NCI-H748 treated with DMSO at 0.1 percent for 48 hours (cell line): Measurements from ENCODE around the gene IRF2.
A peak's percentile ranks its signal among the peaks of the same experiment; 100 is the strongest.
"Not testable (repeated sequence)": the region's sequence is repeated elsewhere in the genome, so short reads cannot be mapped to it uniquely, and the experiment has no call there.

Experiments used
- DNase-seq: peaks from one replicate; lab custom pipeline; 2025; lab: John Stamatoyannopoulos, UW

Gene IRF2

DNA sequence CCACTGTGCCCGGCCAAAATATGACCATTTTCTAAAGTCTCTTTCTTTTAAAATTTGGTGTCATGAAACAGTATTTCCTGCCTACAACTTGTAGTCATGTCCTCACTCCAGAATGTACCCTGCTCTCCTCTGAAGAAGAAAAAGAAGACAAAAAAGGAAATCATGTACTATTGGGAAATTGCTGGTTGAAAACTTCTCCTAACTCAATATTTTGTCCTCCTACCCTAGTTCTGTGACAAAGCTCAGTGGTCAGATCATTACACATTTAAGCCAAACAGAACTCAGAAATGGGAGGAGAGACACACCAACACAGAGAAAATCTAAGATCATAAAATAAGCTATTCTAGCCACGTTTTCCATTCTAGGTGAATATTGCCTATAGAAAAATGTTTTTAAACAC, 127.7 kb downstream of the IRF2 start:
- DNase-seq, result no peak

DNA sequence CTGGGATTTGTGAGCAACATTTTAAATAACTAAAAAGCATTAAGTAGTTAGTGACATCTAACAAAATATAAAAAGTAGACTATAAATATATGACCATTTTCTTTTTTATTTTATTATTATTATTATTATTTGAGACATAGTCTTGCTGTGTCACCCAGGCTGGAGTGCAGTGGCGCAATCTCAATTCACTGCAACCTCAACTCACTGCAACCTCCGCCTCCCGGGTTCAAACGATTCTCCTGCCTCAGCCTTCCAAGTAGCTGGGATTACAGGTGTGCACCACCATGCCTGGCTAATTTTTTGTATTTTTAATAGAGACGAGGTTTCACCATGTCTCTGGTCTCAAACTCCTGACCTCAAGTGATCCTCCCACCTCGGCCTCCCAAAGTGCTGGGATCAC, 128.1 kb downstream of the IRF2 start:
- not testable (repeated sequence) for DNase-seq

DNA sequence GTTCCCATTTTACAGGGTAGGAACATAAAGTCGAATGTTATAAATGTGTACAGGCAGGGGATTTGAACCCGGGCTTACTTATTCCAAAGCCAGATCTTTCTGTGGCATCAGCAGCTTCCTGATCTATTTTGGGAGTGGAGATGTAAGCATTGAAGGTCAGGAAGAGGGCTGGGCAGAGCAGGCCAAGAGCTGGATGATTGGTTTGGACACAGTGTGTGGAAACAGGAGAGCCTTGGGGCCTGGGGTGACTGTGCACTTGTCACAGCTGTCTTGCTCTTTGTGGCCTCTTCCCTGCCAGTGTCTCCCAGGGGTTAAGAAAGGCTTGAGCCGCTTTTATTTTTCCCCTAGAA, 128.8 kb downstream of the IRF2 start:
- no peak for DNase-seq

DNA sequence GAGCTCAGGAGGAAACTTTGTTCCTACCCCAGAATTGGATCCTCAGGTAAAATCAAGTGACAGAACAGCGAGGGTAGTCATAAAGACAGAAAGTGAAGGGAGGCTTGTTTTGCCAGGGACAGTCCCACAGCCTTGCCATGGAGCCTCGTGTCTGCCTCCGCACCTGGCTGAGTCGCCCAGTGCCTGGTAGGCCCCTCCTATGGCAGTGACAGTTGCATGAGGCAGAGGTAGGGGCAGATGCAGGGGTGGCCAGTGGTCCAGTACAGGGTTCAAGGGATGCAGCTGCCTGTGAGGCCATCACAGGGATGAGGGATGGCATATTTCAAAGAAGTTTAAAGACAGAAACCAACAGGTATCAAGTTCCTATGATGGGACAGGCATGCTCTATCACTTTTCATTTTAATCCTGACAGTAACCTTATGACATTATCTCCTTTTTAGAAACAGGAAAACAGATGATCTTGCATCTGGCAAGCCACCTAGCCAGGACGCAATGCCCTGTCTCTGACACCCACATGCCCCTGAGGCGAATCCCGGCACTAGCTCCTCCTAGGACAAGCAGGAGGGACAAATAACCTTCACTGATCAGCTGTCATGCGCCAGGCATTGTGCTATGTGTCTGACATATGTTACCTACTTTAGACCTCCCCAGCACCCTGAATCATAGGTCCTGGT, 129.3 kb downstream of the IRF2 start:
- DNase-seq, result no peak

DNA sequence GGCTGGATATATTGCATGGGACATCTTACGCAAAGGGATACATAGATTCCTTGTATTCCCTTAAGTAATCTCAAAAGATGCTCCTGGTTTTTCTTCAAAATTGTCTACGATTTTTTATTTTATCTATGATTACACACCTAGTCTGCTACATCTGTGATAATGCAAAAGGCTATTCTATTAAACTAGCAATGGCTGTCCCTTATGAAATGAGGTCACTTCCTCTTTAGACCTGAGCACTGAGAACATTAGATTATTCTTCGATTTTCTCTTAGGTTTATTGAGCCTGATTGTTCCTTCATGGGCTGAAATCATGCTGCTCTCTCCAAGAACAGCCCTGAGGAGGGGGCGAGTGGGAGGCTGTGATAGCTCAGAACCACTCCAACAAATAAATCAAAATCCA, 129.9 kb downstream of the IRF2 start:
- no peak for DNase-seq

DNA sequence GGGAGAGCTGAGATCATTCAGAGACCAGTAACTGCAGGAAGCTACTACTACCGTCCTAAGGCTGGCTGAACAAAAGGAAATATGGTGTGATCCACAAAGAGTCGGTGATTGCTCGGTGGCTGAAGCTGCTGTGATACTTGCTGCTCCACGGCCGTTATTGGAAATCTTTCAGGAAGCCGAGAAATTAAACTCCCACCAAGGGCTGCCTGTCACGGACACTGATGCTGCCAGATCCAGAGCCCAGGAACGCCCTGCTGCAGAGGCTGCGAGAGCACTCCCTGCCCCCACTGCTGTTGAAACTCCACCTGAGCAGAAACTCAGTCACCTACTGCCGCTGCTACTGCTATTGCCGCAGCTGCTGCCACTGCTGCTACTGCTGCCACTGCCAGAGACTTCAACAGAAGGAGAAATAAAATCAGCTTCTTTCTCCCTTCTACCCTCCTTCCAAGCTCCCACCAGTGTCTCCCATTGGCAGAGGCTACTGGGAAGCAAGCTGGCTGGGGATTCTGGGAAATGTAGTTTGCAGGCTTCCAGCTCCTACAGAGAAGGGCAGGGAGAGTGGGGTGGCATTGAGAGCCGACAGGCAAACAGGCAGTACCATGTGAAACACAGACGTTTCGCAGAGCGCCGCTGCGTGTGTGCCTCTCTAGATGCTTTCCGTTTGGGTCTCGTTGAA, 130.7 kb downstream of the IRF2 start:
- DNase-seq, result peak; percentile 65

DNA sequence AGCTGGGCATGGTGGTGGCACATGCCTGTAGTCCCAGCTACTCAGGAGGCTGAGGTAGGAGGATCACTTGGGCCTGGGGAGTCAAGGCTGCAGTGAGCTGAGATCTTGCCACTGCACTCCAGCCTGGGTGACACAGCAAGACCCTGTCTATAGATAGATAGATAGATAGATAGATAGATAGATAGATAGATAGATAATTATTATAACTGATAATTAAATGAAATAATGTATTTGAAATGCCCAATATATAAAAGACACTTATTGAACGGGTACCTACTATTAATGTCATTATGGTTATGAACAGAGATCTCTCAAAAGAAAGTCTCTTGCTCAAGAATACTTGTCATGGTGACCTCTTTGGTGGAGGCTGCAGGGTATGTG, 131.5 kb downstream of the IRF2 start:
- DNase-seq, result not testable (repeated sequence)

DNA sequence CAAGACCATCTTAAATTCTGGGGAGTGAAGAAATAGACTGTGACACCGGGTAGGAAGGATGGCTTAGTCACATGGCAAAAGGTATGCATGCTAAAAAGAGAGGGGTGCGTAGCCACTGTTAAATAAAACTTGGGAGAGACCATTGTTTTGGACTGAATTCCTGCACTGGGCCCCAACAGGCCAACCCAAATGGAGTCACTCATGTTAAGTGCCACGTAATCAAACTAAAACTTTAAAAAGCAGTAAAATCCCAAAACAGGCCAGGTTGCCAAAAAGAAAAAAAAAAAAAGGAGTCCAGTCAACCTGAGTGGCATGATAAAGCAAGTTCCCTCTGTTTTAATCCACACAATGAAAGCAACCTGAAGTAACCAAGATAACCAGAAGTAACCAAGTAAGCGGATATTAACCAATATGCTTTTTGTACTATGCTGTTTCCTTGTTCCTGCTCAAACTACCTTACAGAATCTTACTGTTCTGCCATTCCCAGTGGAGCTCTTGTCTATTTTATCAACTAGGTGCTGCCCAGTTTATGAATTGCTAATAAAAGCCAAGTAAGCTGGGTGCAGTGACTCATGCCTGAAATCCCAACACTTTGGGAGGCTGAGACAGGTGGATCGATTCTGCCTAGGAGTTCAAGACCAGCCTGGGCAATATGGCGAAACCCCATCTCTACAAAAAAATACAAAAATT, 132.0 kb downstream of the IRF2 start:
- no peak for DNase-seq

DNA sequence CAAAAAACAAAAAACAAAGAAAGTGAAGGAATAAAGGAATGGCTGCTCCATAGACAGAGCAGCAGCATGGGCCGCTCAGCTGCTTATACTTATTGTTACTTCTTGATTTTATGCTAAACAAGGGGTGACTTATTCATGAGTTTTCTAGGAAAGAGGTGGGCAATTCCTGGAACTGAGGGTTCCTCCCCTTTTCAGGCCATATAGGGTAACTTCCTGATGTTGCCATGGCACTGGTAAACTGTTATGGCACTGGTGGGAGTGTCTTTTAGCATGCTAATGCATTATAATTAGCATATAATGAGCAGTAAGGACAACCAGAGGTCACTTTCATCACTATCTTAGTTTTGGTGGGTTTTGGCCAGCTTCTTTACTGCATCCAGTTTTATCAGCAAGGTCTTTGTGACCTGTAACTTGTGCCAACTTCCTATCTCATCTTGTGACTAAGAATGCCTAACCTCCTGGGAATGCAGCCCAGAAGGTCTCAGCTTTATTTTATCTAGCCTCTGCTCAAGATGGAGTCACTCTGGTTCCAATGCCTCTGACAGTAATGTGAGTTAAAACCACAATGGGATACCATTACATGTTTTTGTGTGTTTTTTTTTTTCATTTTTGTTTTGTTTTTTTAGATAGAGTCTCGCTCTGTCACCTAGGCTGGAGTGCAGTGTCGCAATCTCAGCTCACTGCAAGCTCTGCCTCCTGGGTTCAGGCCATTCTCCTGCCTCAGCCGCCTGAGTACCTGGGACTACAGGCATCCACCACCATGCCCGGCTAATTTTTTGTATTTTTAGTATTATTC, 134.8 kb downstream of the IRF2 start:
- DNase-seq, result not testable (repeated sequence)

DNA sequence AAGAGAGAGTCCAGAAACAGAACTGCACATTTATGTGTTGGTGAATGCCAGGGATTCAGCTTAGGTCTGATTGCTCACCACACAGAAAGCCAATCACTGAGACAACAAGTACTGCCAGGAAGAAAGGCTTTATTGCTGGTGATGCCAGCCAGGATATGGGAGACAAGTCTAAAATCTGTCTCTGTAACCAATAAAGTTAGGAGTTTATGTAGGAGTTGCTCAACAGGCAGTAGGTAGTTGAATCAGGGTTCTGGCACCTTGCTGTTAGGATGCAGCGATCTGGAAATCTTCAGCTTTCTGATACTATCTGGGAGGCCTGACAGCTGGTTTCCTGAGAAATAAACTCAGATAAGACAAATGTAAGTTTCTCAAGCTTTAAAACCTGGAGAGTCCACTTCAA, 136.4 kb downstream of the IRF2 start:
- no peak for DNase-seq
